GM21737 (cell line): ENCODE results near the gene GLB1L3.
"Not testable (repeated sequence)": the region's sequence is repeated elsewhere in the genome, so short reads cannot be mapped to it uniquely, and the experiment has no call there.

Experiments
- ATAC-seq: cut with Tn5 transposase; IDR thresholded peaks from one replicate; pipeline ENCODE4 v1.9.1; 2021; ENCODE audit warnings: mild to moderate bottlenecking, moderate library complexity; ENCODE audit not compliant: unreplicated experiment

GLB1L3 gene

GRCh38 chr11:134340354-134340964 lies 64.3 kb downstream of the GLB1L3 start:
- ATAC-seq, result no peak

DNA sequence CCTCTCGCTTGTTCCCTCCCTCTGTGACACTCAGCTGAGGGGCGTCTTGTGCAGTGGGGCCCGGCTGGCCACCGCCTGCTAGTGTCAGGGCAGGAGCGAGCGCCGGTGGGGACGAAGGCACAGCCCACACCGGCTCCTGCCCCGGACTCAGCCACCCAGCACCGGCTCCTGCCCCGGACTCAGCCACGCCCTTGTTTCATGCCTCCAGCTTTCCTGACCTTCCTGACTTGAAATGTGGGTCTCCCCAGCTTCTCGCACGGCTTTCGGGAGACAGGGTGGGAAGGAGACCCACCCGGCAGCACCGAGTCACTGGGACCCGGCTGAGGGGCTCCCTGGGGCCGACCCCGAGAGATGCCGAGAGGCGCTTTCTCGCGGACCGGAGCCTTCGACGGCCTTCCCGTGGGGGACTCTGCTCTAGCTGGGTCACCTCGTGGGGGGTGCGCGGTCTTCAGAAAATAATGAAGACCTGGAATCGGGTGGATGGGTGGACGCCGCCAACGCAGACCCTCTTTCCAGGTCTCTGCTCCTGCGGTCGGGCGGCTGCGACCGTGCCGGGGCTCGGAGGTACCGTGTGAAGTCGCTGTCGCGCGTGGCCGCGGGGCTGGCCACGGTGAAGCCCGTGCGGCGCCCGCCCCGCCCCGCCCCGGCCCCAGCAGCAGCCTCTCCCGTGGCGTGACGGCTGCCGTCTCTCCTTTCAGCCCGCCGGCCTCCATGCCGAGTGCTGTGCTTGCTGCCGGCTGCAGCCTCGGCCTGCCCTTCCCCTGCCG lies 65.8 kb downstream of the GLB1L3 start:
- ATAC-seq, result no peak

GRCh38 chr11:134342572-134343340 lies 66.6 kb downstream of the GLB1L3 start:
- ATAC-seq, result no peak

- no peak for ATAC-seq
Observed at GRCh38 chr11:134343646-134344045, 67.5 kb downstream of the GLB1L3 start.

DNA sequence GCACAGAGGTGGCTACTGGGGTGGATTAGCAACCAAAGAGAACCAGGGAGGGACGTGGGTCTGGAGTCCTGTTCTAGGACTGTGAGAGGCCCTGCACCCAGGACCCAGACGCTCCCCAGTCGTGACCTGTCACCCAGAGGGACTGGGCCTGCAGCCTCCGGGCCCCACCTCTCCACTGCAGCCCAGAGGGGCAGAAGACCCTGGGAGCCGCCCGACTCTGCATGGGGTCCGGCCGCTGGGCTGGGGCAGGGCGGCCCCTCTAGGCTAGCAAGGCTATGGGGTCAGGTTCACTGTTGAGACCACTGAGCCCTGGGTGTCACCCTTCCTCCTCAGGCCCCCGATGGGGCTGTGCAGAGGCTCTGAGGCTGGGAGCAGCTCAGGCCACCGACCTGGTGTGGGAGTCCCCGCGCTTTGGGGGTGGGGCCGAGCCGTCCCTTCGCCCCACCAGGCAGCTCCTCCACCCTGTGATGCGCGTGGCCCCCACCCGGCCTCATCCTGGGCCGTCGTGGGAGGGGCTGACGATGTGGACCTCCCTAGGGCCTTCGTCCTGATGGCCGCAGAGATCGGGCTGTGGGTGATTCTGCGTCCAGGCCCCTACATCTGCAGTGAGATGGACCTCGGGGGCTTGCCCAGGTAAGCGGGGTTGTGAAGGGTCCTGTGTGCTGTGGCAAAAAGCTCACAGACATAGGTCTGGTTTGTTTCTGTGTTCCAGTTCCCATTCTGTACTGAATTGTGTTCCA lies 68.5 kb downstream of the GLB1L3 start:
- ATAC-seq, result not testable (repeated sequence)

GRCh38 chr11:134345237-134345550 lies 69.0 kb downstream of the GLB1L3 start:
- ATAC-seq, result no peak

DNA sequence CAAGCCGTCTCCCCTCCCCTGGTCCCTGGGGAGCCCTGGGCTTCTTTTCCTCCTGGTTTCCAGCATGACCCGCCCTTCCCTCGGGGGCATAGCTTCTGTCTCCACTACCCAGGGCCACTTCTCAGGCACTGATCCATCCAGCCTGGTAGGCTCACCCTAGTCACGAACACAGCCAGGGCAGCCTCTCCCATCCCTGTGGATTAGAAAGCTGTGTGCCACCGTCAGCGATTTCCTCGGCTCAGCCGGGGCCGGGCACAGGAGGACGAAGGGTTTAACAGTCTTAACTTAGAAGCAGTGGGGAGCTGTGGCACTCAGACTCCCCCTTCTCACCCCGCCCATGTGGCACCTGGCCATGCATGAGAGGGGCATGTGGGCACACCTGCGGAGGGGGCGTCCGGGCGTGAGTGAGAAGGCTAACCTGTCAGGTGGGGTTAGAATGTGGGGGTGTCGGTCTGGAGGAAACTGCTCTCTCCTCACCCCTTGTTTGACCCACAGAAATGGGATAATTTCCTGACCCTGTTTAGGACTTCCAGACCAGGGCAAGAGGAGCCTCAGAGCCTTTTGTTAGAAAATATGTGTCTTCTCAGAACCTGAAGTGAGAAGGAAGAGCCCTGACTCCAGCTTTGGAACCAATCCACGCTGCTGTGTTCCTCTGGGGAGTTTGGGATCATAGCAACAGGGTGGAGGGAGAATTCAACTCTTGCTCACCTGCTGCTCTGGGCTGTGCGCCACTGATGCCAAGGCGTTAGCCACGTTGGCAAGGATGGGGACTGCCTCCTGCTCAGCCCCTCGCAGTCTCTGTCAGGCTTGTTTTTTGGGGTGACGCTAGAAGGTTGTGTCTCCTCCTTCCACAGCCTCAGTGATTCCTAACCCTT lies 70.2 kb downstream of the GLB1L3 start:
- no peak for ATAC-seq

DNA sequence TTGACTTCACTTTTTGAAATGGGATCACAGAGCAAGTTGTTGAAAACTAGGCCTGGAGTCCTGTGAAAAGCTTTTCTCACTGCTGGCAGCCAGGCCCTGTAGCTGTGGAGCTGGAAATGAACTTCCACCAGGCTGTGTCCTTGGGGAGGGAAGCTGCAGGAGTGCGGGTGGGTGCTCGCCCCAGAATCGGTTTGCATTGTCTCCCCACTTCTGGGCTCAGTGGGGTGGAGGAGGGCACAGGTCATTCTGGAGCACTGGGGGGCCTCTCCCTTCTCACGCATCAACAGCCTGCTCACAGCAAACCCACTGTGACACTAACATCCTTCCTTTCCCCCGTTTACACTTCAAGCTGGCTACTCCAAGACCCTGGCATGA lies 70.8 kb downstream of the GLB1L3 start:
- no peak for ATAC-seq

- ATAC-seq, result no peak
Observed at GRCh38 chr11:134347441-134347840, 71.3 kb downstream of the GLB1L3 start.

DNA sequence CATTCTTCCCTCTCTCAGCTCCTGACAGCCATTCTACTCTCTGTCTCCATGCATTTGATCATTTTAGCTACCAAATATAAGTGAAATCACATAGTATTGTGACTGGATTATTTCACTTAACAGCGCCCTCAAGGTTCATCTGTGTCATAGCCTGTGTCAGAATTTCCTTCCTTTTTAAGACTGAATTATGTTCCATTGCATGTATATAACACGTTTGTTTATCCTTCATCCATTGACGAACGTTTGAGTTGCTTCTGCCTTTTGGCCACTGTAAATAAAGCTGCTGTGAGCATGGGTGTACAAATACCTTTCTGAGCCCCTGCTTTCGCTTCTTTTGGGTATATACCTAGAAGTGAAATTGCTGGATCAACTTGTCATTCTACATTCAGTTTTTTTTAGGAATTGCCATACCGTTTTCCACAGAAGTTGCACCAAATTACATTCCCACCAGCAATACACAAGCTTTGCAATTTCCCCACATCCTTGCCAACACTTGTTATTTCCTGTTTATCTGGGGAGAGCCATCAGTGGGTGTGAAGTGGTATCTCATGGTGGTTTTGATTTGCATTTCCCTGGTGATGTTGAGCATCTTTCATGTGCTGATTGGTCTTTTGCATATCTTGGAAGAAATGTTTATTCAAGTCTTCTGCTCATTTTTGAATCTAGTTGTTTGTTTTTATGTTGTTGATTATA lies 73.1 kb downstream of the GLB1L3 start:
- ATAC-seq, result no peak

GRCh38 chr11:134349802-134350355 lies 73.7 kb downstream of the GLB1L3 start:
- ATAC-seq, result no peak

DNA sequence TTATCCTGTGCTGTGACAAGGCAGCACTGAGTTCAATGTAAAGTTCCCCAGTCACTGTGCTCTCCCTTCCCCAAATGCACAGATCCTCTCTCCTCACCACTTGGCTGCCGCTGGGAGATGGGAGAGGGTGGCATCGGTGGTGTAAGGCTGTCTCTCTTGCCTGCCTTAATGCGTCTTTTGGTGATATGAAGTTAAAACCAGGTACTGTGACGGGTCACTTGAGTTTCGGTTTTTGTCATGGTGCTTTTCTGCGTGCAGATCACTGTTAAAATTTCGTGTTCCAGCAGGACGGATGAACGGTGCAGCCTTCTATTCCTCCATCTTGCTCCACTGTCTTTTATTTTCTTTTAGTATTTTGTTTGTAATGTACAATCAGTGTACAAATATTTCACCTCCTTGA lies 74.2 kb downstream of the GLB1L3 start:
- ATAC-seq, result no peak

DNA sequence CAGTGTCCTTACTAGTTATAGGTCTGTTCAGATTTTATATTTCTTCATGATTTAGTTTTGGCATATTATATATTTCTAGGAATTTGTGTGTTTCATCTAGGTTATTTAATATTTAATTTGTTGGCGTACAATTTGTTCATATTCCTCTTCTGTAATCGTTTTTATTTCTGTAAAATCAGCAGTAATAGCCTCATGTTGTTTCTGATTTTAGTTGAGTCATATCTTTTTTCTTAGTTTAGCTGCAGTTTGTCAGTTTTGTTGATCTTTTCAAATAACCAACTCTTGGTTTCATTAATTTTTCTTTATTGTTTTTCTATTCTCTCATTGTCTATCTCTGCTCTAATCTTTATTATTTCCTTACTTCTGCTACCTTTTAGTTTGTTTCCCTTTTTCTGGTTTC lies 75.9 kb downstream of the GLB1L3 start:
- ATAC-seq, result no peak

- ATAC-seq, result no peak
Observed at GRCh38 chr11:134355136-134355535, 79.0 kb downstream of the GLB1L3 start.

GRCh38 chr11:134355656-134356055 lies 79.5 kb downstream of the GLB1L3 start:
- no peak for ATAC-seq

DNA sequence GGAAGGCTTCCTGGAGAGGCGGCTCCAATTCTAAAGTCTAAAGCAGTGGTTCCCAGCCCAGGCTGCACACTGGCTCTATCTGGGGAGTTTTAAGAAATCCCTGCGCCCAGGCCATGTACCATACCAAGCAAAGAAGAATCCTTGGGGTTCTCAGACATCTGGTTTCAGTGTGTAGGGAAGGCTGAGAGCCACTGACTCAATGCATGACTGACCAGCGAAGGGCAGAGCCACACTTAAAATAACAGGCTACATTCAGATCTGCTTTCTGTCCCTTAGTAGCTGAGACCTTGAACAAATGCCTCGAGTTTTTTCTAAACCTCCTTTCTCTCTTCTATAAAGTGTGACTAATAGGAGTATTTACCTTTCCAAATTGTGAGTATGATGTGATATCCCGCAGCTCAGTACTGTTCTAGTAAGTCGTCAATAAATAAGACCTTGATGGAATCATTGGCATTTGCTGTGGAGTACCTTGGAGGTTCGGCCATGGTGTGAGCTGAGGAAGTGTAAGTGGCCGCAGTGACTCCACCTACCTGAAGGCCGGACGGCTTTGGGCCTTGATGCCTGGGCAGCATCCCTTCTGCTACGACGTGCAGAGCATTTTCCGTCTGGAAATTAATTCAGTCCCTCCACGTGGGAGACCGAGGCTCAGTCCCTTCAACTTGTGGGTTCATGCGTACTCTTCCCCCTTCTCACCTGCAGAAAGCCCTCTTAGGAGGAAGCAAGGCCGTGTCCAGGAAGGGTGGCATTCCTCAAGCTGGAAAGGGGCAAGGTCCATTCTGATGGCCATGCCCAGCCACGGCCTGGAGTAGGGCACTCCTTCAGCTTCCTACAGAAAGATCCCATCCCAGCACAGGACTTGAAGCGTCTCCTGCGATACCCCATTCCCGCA lies 80.7 kb downstream of the GLB1L3 start:
- ATAC-seq, result no peak

GRCh38 chr11:134357545-134357839 lies 81.3 kb downstream of the GLB1L3 start:
- ATAC-seq, result no peak

DNA sequence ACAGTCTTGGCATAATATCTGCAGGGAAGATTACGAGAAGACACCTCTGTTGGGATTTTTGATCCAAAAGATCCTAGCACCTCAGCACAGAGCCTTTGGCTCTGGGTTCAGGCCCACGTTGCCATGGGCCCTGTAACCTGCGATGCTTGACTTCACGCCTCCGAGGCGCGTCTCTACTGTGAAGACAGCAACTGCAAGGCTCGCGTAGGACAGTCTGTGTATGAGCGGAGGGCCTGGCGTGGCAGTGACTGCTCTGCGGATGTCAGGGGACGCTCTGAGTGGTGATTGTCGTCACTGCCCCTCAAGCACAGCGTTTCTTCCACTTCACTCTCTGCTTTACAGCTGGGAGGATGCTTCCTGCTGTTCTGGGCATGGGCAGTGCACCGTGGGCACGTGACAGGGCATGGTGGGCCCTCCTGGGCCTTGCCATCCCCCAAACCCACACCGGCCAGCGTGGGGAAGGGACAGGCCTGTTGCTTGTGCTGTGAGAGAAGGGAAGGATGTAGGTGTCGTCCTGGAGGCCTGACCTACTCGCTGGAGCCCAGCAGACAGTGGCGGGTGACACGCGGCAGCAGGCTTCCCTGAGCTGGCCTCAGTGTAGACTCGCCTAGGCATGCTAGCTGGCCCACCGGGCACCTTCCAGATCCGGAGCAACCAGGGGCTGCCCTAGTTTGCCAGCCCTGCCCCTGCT lies 82.1 kb downstream of the GLB1L3 start:
- no peak for ATAC-seq
